ENCODE measurements around the gene BTBD6.

BTBD6 gene

DNA sequence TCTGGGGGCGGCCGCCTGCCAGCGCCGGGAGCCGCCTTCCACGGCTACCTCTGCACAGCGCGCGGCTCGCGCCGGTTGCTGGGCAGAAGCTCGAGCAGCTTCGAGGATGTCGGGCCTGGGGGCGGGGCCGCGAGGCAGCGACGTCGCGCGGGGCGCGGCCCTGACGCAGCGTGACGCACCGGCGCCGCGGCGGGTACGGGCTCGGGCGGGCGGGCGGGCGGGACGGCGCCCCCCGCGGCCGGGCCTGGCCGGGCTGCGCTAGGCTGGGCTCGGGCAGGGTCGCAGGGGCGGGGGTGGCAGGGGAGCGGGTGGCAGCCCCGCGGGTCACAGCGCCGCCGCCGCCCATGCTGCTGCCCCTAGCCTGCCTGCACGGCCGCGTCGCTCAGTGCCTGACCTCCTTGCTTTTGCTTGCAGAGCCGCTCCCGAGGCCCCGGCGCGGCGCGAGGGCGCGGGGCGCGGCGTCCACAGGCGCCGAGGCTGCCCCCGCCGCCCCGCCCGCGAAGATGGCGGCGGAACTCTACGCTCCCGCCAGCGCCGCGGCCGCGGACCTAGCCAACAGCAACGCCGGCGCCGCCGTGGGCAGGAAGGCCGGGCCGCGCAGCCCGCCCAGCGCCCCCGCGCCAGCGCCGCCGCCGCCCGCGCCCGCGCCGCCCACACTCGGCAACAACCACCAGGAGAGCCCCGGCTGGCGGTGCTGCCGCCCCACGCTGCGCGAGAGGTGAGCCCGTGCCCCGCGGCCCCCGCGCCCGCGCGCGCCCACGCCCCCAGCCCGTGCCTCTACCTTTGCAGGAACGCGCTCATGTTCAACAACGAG is at the start of gene BTBD6:
BTBD6 (plus strand) TSS at position 166 of the 814 bp plus-strand sequence; CDS start at position 345, 179 bp downstream.
- peak; percentile 32 for TF ChIP-seq CTCF (IDR thresholded peaks at IDR 0.05)
- no peak for TF ChIP-seq ZFX (IDR thresholded peaks at IDR 0.05; ENCODE audit: borderline replicate concordance)
- H3K27ac ChIP-seq = peak within 1 kb of the TSS; percentile 87

DNA sequence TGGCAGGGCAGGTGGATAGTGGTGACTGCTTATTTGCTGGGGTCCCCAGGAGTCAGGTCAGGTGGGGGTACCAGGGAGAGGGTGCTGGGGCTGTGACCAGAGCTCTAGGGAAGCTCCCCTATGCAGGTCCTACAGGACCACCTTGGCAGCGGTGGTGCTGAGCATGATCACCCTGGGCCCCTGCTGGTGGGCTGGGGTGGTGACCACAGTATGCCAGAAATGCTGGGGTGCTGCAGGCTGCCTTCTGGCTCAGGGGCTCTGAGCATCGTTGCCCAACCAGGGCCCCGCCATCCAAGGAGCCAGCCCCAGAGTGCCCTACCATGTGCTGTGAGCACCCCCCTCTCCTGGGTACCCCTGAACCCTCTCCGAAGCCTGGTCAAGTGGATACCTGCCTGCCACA is 49.7 kb upstream of the BTBD6 start:
- H3K27ac ChIP-seq = no peak overlapping the region
- TF ChIP-seq CTCF (IDR thresholded peaks at IDR 0.05) = no peak
- TF ChIP-seq ZFX (IDR thresholded peaks at IDR 0.05; ENCODE audit: borderline replicate concordance) = no peak

DNA sequence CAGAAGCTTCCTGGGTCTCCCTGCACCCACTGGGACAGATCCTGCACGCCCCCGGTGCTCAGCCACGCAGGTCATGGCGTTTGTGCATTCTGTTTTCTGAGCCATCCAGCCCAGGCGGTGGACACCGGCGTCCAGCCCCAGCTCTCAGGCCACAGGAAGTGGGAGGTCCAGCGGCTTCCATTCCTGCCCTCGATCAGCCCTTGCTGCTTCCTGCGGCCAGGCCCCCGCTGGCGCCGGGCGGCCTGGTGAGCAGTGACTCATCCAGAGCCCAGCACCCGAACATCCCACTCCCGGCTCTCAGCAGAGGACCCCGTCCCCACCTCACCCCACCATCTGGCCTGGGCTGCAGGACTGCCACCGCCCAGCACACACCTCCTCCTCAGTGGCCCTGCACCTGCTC is 49.2 kb upstream of the BTBD6 start:
- TF ChIP-seq CTCF (IDR thresholded peaks at IDR 0.05) (no peak), ZFX (IDR thresholded peaks at IDR 0.05; ENCODE audit: borderline replicate concordance) (no peak)
- H3K27ac ChIP-seq = no peak overlapping the region

GRCh38 chr14:105200074-105200473 is 48.3 kb upstream of the BTBD6 start:
- H3K27ac ChIP-seq = no peak overlapping the region
- no peak for TF ChIP-seq ZFX (IDR thresholded peaks at IDR 0.05; ENCODE audit: borderline replicate concordance)
- TF ChIP-seq CTCF (IDR thresholded peaks at IDR 0.05) = peak; percentile 26

- TF ChIP-seq ZFX (IDR thresholded peaks at IDR 0.05; ENCODE audit: borderline replicate concordance) (no peak), CTCF (IDR thresholded peaks at IDR 0.05) (no peak)
Measured at GRCh38 chr14:105200641-105201040, 47.7 kb upstream of the BTBD6 start.

GRCh38 chr14:105201156-105201924 is 47.0 kb upstream of the BTBD6 start:
- no peak overlapping the region for H3K27ac ChIP-seq
- TF ChIP-seq CTCF (IDR thresholded peaks at IDR 0.05) (peak; percentile 24; the same call in 1 of the 2 replicates), ZFX (IDR thresholded peaks at IDR 0.05; ENCODE audit: borderline replicate concordance) (no peak)

More at GRCh38 chr14:105200641-105201040, 47.7 kb upstream of the BTBD6 start:
- H3K27ac ChIP-seq = no peak overlapping the region
